Neural cell (in vitro differentiated cells): Measurements from ENCODE around the gene BRSK2. TPM values are rescaled to one million over a fixed set of nuclear protein-coding genes. Genes with fewer than 3 reads are reported as not detected.

ENCODE experiments used
- H2AFZ ChIP-seq: fragments of 200-600, 300-800 bp; sonication (generic), shearing (Covaris generic); 2 replicates; pipeline ENCODE4 v1.6.0; 2014; ENCODE audit warnings: low read depth, mild to moderate bottlenecking, antibody characterized with exemption, low read length, moderate library complexity
- H3F3A ChIP-seq: fragments of 200-600 bp; shearing (Covaris generic); 2 replicates; pipeline ENCODE4 v1.6.1; 2016; ENCODE audit warnings: mild to moderate bottlenecking, moderate library complexity, mixed read lengths, antibody characterized with exemption, low read length; ENCODE audit not compliant: insufficient read depth, poor library complexity, severe bottlenecking
- H3K27ac ChIP-seq: fragments of 200-600, 300-800 bp; sonication (generic), shearing (Covaris generic); 2 replicates; pipeline ENCODE4 v1.5.1; 2014; ENCODE audit warnings: mild to moderate bottlenecking, low read length, moderate library complexity
- H3K27me3 ChIP-seq: fragments of 300-800, 200-600 bp; sonication (generic), shearing (Covaris generic); 2 replicates; pipeline ENCODE4 v1.6.0; 2014; ENCODE audit warnings: mild to moderate bottlenecking, low read depth, low read length, moderate library complexity; ENCODE audit not compliant: insufficient read depth
- H3K36me3 ChIP-seq: fragments of 300-800, 200-600 bp; sonication (generic), shearing (Covaris generic); 2 replicates; pipeline ENCODE4 v1.5.1; 2014; ENCODE audit warnings: mild to moderate bottlenecking, antibody characterized with exemption, low read length, moderate library complexity; ENCODE audit not compliant: insufficient read depth
- H3K4me2 ChIP-seq: fragments of 300-800, 200-600 bp; sonication (generic), shearing (Covaris generic); 2 replicates; pipeline ENCODE4 v1.6.0; 2014; ENCODE audit warnings: mild to moderate bottlenecking, low read length
- H3K4me3 ChIP-seq: fragments of 300-800, 200-600 bp; sonication (generic), shearing (Covaris generic); 2 replicates; pipeline ENCODE4 v1.5.1; 2014; ENCODE audit warnings: mild to moderate bottlenecking, low read length, moderate library complexity
- H3K79me2 ChIP-seq: fragments of 200-600 bp; shearing (Covaris generic); replicated peaks from 2 replicates; pipeline ENCODE4 v1.6.0; 2014; ENCODE audit warnings: mild to moderate bottlenecking, low read length, moderate library complexity; ENCODE audit not compliant: insufficient read depth
- H3K9ac ChIP-seq: fragments of 300-800, 200-600 bp; sonication (generic), shearing (Covaris generic); 2 replicates; pipeline ENCODE4 v1.6.1; 2016; ENCODE audit warnings: mild to moderate bottlenecking, low read length, mixed read lengths
- H3K9me2 ChIP-seq: fragments of 200-600 bp; shearing (Covaris generic); 2 replicates; pipeline ENCODE4 v1.6.1; 2016; ENCODE audit warnings: mild to moderate bottlenecking, low read length, mixed read lengths; ENCODE audit not compliant: insufficient read depth
- H3K9me3 ChIP-seq: fragments of 200-600, 300-800 bp; sonication (generic), shearing (Covaris generic); 2 replicates; pipeline ENCODE4 v1.6.1; 2016; ENCODE audit warnings: mild to moderate bottlenecking, mixed run types, low read length, moderate library complexity, mixed read lengths
- H4K20me1 ChIP-seq: fragments of 200-600 bp; shearing (Covaris generic); 2 replicates; pipeline ENCODE4 v1.6.1; 2016; ENCODE audit warnings: mild to moderate bottlenecking, mixed run types; ENCODE audit not compliant: insufficient read depth
- CTCF ChIP-seq: fragments of 450-650 bp; IDR thresholded peaks from 2 replicates; pipeline ENCODE4 v1.5.1; 2014; ENCODE audit warnings: antibody characterized with exemption, mild to moderate bottlenecking, moderate library complexity; ENCODE audit not compliant: poor library complexity, severe bottlenecking
- EP300 ChIP-seq: fragments of 450-650 bp; conservative IDR thresholded peaks from 2 replicates; pipeline ENCODE4 v1.6.1; 2014; ENCODE audit warnings: antibody characterized with exemption, mild to moderate bottlenecking, moderate library complexity; ENCODE audit not compliant: poor library complexity, severe bottlenecking
- EZH2 ChIP-seq: fragments of 200-600, 300-800 bp; shearing (Covaris generic), sonication (generic); IDR thresholded peaks from 2 replicates; pipeline ENCODE4 v1.6.1; 2014; ENCODE audit warnings: antibody characterized with exemption, low read length, borderline replicate concordance, mild to moderate bottlenecking; ENCODE audit not compliant: insufficient read depth, poor library complexity, severe bottlenecking
- MXI1 ChIP-seq: fragments of 450-650 bp; conservative IDR thresholded peaks from 2 replicates; pipeline ENCODE4 v1.6.1; 2014; ENCODE audit warnings: antibody characterized with exemption, mild to moderate bottlenecking; ENCODE audit not compliant: poor library complexity, severe bottlenecking
- POLR2AphosphoS5 ChIP-seq: IDR thresholded peaks from 2 replicates; pipeline ENCODE4 v1.6.1; 2012
- RAD21 ChIP-seq: fragments of 450-650 bp; conservative IDR thresholded peaks from 2 replicates; pipeline ENCODE4 v1.6.1; 2014; ENCODE audit warnings: antibody characterized with exemption, mild to moderate bottlenecking, moderate library complexity
- REST ChIP-seq: IDR thresholded peaks from 2 replicates; pipeline ENCODE4 v1.6.1; 2012; ENCODE audit warnings: borderline replicate concordance
- SMC3 ChIP-seq: fragments of 450-650 bp; conservative IDR thresholded peaks from 2 replicates; pipeline ENCODE4 v1.6.1; 2014; ENCODE audit warnings: antibody characterized with exemption, mild to moderate bottlenecking, moderate library complexity; ENCODE audit not compliant: poor library complexity
- TAF1 ChIP-seq: IDR thresholded peaks from 2 replicates; pipeline ENCODE4 v1.6.1; 2012; ENCODE audit warnings: low read depth
- polyA plus RNA-seq: library from polyadenylated mRNA; depleted of rRNA; stranded (reverse); fragments of >200 nt; gene quantifications from 2 replicates; pipeline ENCODE4 v1.2.3, GENCODE V29; 2014

Gene BRSK2
- polyA plus RNA-seq, 1 donor from 2014 or later = 47.5 TPM

- TF ChIP-seq SMC3 (no peak), TAF1 (no peak), RAD21 (no peak), EP300 (no peak), REST (no peak), POLR2AphosphoS5 (no peak), MXI1 (no peak), EZH2 (no peak), CTCF (no peak)
- Histone ChIP-seq H3K36me3 (no peaks in the 10 kb centered on the region), H3K9me2 (no peaks in the 10 kb centered on the region), H3K4me3 (no peak overlapping the region), H3K9ac (no peak overlapping the region), H3K27me3 (no peaks in the 10 kb centered on the region), H3K27ac (no peak overlapping the region), H3F3A (no peaks in the 10 kb centered on the region), H2AFZ (no peak overlapping the region), H3K79me2 (no peaks in the 10 kb centered on the region), H3K9me3 (no peaks in the 10 kb centered on the region), H4K20me1 (no peaks in the 10 kb centered on the region), H3K4me2 (no peak overlapping the region)
Measured at GRCh38 chr11:1498262-1498661, 108.5 kb downstream of the BRSK2 start.

- no peak overlapping the region for H3K4me3 ChIP-seq
- no peak overlapping the region for H3K27ac ChIP-seq
- no peaks in the 10 kb centered on the region for H4K20me1 ChIP-seq
- H3F3A ChIP-seq = no peaks in the 10 kb centered on the region
- H3K9me2 ChIP-seq = no peaks in the 10 kb centered on the region
- no peaks in the 10 kb centered on the region for H3K9me3 ChIP-seq
- H3K9ac ChIP-seq = no peak overlapping the region
- H2AFZ ChIP-seq = no peak overlapping the region
- H3K36me3 ChIP-seq = no peaks in the 10 kb centered on the region
- no peaks in the 10 kb centered on the region for H3K79me2 ChIP-seq
- TF ChIP-seq TAF1 = no peak
- no peak for TF ChIP-seq POLR2AphosphoS5
- no peak for TF ChIP-seq EP300
- TF ChIP-seq SMC3 = no peak
- TF ChIP-seq RAD21 = no peak
- TF ChIP-seq CTCF = no peak
- no peak for TF ChIP-seq REST
- TF ChIP-seq EZH2 = no peak
- TF ChIP-seq MXI1 = no peak
- no peaks in the 10 kb centered on the region for H3K27me3 ChIP-seq
- no peak overlapping the region for H3K4me2 ChIP-seq
Measured at GRCh38 chr11:1499261-1499890, 109.6 kb downstream of the BRSK2 start.
